Lower leg skin (tissue), 3 donors: Measurements from ENCODE around the gene CABLES1.

Experiments used
- POLR2A ChIP-seq, 2 donors: fragments of 450-650 bp; IDR thresholded peaks; one replicate each; pipeline ENCODE4 v1.6.1; 2016 to 2017; ENCODE audit warnings: antibody characterized with exemption in 2 of 2, mild to moderate bottlenecking in 1 of 2, moderate library complexity in 1 of 2
- TF ChIP-seq, protein P1 (sequence below), 3 donors: fragments of 450-650 bp; IDR thresholded peaks; one replicate each; pipeline ENCODE4 v1.5.1; 2016; ENCODE audit warnings: antibody characterized with exemption in 3 of 3, mild to moderate bottlenecking in 3 of 3, moderate library complexity in 2 of 3

- TF ChIP-seq, protein P1, sequence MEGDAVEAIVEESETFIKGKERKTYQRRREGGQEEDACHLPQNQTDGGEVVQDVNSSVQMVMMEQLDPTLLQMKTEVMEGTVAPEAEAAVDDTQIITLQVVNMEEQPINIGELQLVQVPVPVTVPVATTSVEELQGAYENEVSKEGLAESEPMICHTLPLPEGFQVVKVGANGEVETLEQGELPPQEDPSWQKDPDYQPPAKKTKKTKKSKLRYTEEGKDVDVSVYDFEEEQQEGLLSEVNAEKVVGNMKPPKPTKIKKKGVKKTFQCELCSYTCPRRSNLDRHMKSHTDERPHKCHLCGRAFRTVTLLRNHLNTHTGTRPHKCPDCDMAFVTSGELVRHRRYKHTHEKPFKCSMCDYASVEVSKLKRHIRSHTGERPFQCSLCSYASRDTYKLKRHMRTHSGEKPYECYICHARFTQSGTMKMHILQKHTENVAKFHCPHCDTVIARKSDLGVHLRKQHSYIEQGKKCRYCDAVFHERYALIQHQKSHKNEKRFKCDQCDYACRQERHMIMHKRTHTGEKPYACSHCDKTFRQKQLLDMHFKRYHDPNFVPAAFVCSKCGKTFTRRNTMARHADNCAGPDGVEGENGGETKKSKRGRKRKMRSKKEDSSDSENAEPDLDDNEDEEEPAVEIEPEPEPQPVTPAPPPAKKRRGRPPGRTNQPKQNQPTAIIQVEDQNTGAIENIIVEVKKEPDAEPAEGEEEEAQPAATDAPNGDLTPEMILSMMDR (IDR thresholded peaks at IDR 0.05): no peak
- TF ChIP-seq POLR2A (IDR thresholded peaks at IDR 0.05): no peak
Measured at GRCh38 chr18:23194997-23195957, 60.0 kb downstream of the CABLES1 start.
